ENCODE measurements around the gene TCFL5.

GRCh38 chr20:62889871-62890270 lies 28.2 kb upstream of the TCFL5 start:
- no peak for TF ChIP-seq POLR2A (IDR thresholded peaks at IDR 0.05; ENCODE audit: low read length)
- TF ChIP-seq GATA1 (IDR thresholded peaks at IDR 0.05; ENCODE audit: low read depth, low read length) = no peak

Measured in erythroblast (primary cell).